ENCODE results near the gene HOTAIR. TPM values are rescaled to one million over a fixed set of nuclear protein-coding genes. Genes with fewer than 3 reads are reported as not detected.
A peak's percentile ranks its signal among the peaks of the same experiment; 100 is the strongest.

The HOTAIR gene
- not detected for polyA plus RNA-seq (2013, experiment 1 of 2; ENCODE audit: insufficient read length)
- polyA plus RNA-seq (2013, experiment 2 of 2; ENCODE audit: insufficient read length), result not detected

- DNase-seq, result no peak
Observed at GRCh38 chr12:53974084-53975063, at the start of gene HOTAIR. Gene HOTAIR (minus strand): TSS chr12:53974954.

- DNase-seq, result no peak
Observed at GRCh38 chr12:54024127-54024526, 49.4 kb upstream of the HOTAIR start.

GRCh38 chr12:54022960-54023884 is 48.5 kb upstream of the HOTAIR start:
- DNase-seq, result no peak

DNA sequence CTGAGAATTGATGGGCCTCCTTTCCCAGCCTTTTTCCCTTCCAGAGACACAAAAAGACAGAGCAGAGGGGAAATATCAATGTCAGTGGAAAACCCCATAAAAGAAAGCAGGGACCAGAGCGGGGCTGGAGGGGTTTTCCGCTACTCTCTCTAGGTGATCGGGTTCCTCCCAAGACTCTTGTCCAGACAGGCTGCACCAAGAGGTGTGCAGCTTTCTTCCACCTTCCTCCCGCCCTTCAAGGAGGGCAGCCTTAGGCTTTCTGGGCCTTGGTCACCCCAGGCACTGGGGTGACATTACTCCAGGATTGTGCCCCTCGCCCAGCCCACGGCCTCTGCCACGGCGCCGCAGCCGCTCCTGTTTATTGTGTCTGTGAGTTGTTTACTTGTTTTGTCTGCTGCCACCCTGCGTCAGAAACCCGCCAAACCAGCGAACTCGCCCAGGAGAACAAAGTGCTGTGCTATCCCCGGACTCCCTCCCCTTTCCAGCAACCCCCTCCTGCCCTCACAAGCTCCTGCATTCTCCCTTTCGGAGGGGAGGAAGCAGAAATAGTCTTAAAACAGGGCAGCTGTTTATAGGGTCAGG is 46.8 kb upstream of the HOTAIR start:
- DNase-seq, result no peak

DNA sequence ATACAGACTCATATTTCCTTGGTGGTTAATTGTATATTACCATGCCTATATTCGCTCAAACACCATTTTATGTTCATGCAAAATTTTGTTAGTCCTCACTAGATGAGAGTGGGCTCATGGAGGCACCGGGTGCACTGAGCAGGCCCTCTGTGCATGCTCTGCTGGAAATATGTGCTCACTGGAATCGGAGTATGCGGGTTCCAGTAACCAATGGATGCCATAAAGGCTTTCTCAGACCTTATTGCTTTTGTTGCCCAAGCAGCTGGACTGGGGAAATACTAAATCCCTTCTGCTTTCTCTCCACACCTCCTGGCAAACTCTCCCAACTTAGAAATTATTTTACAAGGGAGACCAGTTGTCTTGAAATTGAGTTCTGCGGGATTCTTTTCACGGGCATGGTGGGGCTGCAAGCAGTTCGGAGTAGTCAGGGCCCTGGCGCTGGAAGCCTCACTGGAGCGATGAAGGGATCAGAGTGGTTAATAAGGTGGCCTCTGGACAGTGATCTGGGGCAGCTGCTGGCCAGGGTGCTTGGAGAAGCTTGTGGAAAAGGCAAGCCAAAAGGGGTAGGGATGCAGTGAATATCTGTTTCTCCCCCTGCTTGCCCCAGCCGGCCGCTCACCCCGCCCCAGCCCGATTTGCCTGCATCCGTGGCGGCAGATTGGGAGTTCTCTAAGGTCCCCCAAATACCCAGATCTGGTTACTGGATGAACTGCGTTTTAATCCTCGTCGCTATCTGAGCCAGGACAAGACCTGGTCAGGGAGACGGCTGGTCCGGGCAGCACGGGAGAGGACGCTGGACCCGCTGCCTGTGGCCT is 46.0 kb upstream of the HOTAIR start:
- DNase-seq, result no peak

DNA sequence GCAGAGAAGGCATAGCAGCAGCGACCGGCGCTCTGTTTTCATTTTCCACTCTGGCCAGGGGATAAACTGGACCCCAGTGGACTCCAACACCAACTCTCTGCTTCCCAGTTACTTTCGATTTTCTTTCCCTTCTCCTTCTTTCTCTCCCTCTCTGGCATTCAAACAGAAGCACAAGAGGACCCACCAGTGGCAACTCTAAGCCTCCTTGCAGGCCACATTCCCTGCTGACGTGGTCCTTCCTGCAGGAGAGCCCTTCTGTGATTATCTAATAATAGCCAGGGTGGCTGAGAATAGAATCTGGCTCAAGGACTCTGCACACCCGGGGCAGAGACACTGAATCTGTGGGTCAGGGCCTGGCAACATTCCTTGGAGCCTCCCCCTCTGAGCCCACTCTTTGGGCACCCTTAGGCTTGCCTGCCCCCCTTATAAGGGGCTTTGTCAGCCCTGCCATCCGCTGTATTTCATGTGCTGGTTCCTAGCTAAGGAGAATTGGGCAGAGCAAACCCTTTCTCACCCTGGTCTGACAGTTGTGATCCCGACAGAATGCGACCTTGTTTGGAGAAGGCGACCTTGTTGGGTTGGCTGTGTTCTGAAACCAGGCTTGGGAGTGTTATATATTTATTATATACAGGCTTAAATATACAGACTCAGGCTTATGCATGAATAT is 45.3 kb upstream of the HOTAIR start:
- no peak for DNase-seq

GRCh38 chr12:54019091-54019811 is 44.5 kb upstream of the HOTAIR start:
- DNase-seq, result no peak

DNA sequence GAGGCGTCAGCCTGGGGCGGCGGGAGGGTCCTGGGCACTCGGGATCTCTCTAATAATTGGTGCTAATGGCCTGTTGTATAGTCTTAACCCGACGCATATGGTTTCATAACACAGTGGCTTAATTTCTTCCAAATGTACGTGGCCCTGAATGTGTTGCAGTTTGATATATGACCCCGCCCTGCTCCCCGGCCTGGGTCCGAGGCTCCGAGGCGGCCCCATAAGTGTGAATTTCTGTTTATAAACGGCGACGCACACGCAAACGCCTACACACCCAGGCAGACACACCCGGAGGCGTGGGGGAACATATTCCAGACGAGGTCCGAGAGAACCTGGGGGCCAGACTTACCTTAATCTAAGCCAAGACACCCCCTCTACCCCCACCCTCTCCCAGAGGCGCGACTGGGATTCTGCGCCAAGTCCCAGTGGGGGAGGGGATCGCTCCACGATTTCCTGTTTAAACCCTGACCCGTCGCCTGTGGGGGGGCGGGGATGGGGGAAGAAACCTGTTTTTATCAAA is 43.8 kb upstream of the HOTAIR start:
- no peak for DNase-seq

DNA sequence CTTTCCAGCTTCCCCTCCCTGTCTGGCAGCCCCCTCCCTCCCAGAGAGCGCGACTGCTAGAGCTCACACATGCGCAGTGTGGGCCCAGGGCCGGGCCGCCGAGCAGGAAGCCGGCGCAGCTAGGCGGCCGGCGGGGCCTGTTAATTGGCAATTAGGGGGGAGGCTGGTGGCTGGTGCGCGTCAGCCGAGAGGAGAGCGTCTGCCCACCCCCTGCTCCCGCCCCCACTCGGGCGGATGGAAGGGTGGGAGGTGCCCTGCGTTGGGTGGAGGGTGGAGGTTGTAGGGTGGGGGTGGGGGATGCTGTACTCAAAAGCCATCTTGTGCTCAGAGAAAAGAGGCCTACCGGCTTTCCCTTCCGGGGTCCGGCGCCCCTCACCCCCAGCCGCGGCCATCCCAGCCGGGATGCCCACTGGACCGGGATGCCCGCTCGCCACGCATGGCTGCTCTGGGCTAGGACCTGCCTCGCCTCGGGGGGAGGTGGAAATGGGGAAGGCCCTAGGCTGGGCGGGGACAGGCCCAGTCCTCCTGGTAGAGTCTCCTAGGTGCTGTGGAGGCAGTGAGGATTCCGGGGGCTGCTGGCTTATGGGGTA is 43.2 kb upstream of the HOTAIR start:
- DNase-seq, result peak; percentile 68

DNA sequence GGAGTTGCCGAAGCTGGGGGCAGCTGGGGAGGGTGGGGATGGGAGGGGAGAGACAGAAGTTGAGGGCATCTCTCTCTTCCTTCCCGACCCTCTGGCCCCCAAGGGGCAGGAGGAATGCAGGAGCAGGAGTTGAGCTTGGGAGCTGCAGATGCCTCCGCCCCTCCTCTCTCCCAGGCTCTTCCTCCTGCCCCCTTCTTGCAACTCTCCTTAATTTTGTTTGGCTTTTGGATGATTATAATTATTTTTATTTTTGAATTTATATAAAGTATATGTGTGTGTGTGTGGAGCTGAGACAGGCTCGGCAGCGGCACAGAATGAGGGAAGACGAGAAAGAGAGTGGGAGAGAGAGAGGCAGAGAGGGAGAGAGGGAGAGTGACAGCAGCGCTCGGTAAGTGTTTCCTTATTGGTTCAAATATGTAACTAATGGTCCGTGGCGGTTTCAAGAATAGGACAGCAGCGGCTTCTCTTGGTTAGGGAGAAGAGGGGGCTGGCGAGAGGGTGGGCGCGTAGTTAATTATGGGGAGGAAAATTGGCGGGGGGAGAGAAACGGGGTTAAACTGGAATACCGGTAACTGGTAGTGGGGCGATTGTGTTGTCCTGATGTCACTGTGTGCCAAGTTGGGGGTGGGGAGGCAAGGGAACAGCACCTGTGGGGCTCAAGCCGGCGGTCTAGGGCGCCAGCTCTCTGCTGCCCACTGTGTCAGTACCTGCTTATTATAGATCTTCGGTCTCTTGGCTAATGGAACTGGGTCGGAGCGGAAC is 42.5 kb upstream of the HOTAIR start:
- no peak for DNase-seq

GRCh38 chr12:54016478-54016964 is 41.8 kb upstream of the HOTAIR start:
- DNase-seq, result no peak

- DNase-seq, result no peak
Observed at GRCh38 chr12:54016051-54016450, 41.3 kb upstream of the HOTAIR start.

DNA sequence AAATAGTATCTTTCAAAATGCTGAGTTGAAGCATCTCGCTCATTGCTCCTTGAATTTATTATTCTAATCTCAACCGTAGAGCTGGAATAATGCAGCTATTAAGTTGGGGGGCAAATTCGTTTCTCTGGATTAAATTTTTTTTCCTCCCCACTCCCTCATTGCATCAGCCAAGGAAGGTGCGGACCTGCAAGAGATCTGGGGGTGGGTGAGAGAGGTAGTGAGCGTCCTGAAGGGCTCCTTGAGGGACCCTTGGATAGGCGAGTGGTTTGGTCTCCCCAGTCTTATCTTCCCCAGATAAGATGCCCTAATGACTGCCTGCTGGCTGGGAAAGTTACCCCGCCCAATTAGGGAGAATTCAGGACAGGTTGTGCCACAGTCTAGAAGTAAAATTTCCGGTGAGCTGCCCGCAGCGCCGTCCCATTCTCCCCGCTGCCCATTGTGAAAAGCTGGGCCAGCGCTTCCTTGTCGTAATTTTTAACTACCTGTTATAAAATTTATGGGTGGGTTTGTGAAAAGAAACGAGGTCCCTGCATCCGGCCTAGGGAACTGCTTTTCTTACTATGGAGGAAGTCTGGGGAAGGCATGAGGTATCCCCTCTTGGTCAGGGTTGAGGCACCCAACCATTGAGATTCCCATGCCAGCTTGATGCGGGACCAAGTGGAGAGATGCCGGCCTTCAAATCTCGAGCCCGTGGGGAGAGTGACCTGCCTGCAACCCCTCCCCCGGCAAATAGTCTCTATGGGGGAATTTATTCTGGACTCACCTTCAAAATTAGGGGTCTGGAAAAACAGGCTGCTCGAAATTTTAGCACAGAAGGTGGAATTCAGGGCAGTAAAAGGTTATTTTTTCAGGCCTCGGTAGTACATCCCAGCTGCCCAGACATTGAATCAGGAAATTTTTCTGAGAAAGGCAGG is 40.5 kb upstream of the HOTAIR start:
- DNase-seq, result no peak

GRCh38 chr12:54014377-54015017 is 39.7 kb upstream of the HOTAIR start:
- DNase-seq, result no peak

- no peak for DNase-seq
Observed at GRCh38 chr12:54012631-54013409, 38.1 kb upstream of the HOTAIR start.
